Ovary (tissue), 10 donors: ENCODE measurements around the gene CRISP2. TPM values are rescaled to one million over a fixed set of nuclear protein-coding genes. Genes with fewer than 3 reads are reported as not detected.

Experiments
- DNase-seq, 5 donors: peaks; one replicate each; pipeline ENCODE4 v3.0.0-alpha.2; 2019 to 2020
- H3K27ac ChIP-seq, 2 donors: fragments of 200-600 bp; one replicate each; pipeline versions ENCODE4 v1.5.1 to v1.8.0; 2019 to 2022
- H3K27me3 ChIP-seq: fragments of 200-600 bp; one replicate; pipeline ENCODE4 v1.8.0; 2022
- H3K36me3 ChIP-seq: fragments of 200-600 bp; sonication (generic); one replicate; pipeline ENCODE4 v1.5.1; 2019
- H3K4me1 ChIP-seq: one replicate; pipeline ENCODE4 v1.8.1; 2013; ENCODE audit warnings: mild to moderate bottlenecking, moderate library complexity; ENCODE audit not compliant: insufficient read depth
- H3K4me3 ChIP-seq: fragments of 200-600 bp; sonication (generic); one replicate; pipeline ENCODE4 v1.5.1; 2017
- H3K9me3 ChIP-seq, 2 donors: fragments of 200-600 bp in 1 of 2; sonication (generic) in 1 of 2; one replicate each; pipeline versions ENCODE4 v1.5.1 to v1.8.1; 2013 to 2019; ENCODE audit warnings: mild to moderate bottlenecking in 1 of 2, moderate library complexity in 1 of 2
- CTCF ChIP-seq, 3 donors: fragments of 450-650 bp in 2 of 3; fragments of 200-600 bp in 1 of 3; IDR thresholded peaks; one replicate each; pipeline versions ENCODE4 v1.5.1 to v1.8.0; 2016 to 2022; ENCODE audit warnings: antibody characterized with exemption in 3 of 3, mild to moderate bottlenecking in 1 of 3
- EP300 ChIP-seq: sonication (generic); formaldehyde crosslinking; IDR thresholded peaks from one replicate; pipeline ENCODE4 v1.6.1; 2017; ENCODE audit warnings: antibody characterized with exemption
- POLR2A ChIP-seq: fragments of 450-650 bp; IDR thresholded peaks from one replicate; pipeline ENCODE4 v1.6.1; 2017; ENCODE audit warnings: antibody characterized with exemption, mild to moderate bottlenecking, moderate library complexity
- WGBS, 3 donors: extraction: QIAGEN DNeasy Blood & Tissue Kit in 1 of 3; methylation state at CpG; one replicate each; pipeline versions ENCODE4 v1.1.5 to v1.1.7; 2013 to 2017; 5-methylcytosine and 5-hydroxymethylcytosine counted together
- intact Hi-C, 4 donors: fragments of 100-400 bp; cut with DNase I; formaldehyde crosslinking; loops; one replicate each; pipeline versions ENCODE4 v1.11.0 to v1.15.1; 2022 to 2023
- long read RNA-seq, 3 donors: library from polyadenylated mRNA in 2 of 3; unstranded in 2 of 3; transcript quantifications; one replicate each; pipeline ENCODE4 v2.0.0 and lab custom pipeline, GENCODE V29; 2021 to 2026
- polyA plus RNA-seq, 2 donors: library from polyadenylated mRNA; stranded (reverse); fragments of 200-250 nt in 1 of 2; fragments of 350-450 nt in 1 of 2; fragmentation: Illumina TruSeq in 1 of 2; extraction: RNeasy Lipid Tissue Mini Kit (QIAGEN cat#74804) in 1 of 2; gene quantifications; one replicate each; pipeline ENCODE4 v1.2.3, GENCODE V29; 2013 to 2014
- total RNA-seq, 7 donors: library from RNA; depleted of rRNA in 2 of 7; stranded (reverse); fragments of >200 nt in 2 of 7; fragmentation: NEBNext Ultra II Directional in 3 of 7; extraction: Animal tissue kit (Norgen Biotek cat#: 25700) in 3 of 7; gene quantifications; one replicate each; pipeline versions ENCODE4 v1.1.0 to v1.2.4, GENCODE V29; 2016 to 2023
- donor health status: DM: no; HTN: no; CAD: no; lungs with moderate emphysema.
- donor health status: DM: no; HTN: no; CAD: no.
- donor health status: Bipolar disorder and iron deficiency.
- donor health status: DM: yes; HTN: yes; CAD: no.
- donor health status: DM: no; HTN: no; CAD: no.
- donor health status: DM: yes; HTN: yes; CAD: no.

Gene CRISP2
- total RNA-seq (10 to 100 TPM in 1 of 7 donors, under 1 TPM in 2, not detected in 4; 0.64 to 24.1 (median 0.72) TPM), polyA plus RNA-seq (under 1 TPM in 1 of 2 donors, not detected in 1; 0.06 TPM)
- long read RNA-seq, donor 1: 0 reads
- long read RNA-seq, donor 2: 0 reads
- long read RNA-seq, donor 3: 0 reads

- TF ChIP-seq EP300 (no peak), CTCF (IDR thresholded peaks at IDR 0.05) (no peak), POLR2A (no peak)
- WGBS, 3 donors: 26 to 47% (median 38%) methylated on average over 25 to 26 of the region's 26 CpGs
These were observed at the start of gene CRISP2 for GRCh38 chr6:49713346-49713745. CRISP2 (minus strand) TSS chr6:49713543; CDS start chr6:49709196, 4,347 bp downstream.

GRCh38 chr6:49744259-49744658, 30.9 kb upstream of the CRISP2 start, which contains the start of gene CRISP3:
CRISP3 (minus strand) TSS chr6:49744388; CDS start chr6:49744367, 21 bp downstream.
- no peak within 1 kb of the TSS for H3K27ac ChIP-seq
- no peak for DNase-seq
- intact Hi-C loops: no loop called here
- TF ChIP-seq POLR2A: no peak
- TF ChIP-seq CTCF (IDR thresholded peaks at IDR 0.05): no peak
- no peak for TF ChIP-seq EP300
- no peaks in the 10 kb centered on the region for H3K36me3 ChIP-seq
- 44 to 63% (median 48%) methylated on average over 1 of the region's 1 CpG for WGBS, 3 donors
- H3K4me3 ChIP-seq: no peak within 1 kb of the TSS
- no peaks in the 10 kb centered on the region for H3K9me3 ChIP-seq
- no peaks in the 10 kb centered on the region for H3K27me3 ChIP-seq
- no peaks in the 10 kb centered on the region for H3K4me1 ChIP-seq

More at GRCh38 chr6:49713346-49713745, at the start of gene CRISP2:
- Histone ChIP-seq H3K27me3 (no peaks in the 10 kb centered on the region), H3K4me3 (no peak within 1 kb of the TSS), H3K4me1 (no peaks in the 10 kb centered on the region), H3K36me3 (no peaks in the 10 kb centered on the region), H3K27ac (no peak within 1 kb of the TSS), H3K9me3 (no peaks in the 10 kb centered on the region)
- intact Hi-C loops: no loop called here
- DNase-seq: peak in 1 of 5 donors; percentile 21

- DNase-seq: no peak
- WGBS, 3 donors: 51 to 60% (median 58%) methylated on average over 4 of the region's 4 CpGs
- Histone ChIP-seq H3K27me3 (no peaks in the 10 kb centered on the region), H3K4me3 (no peak overlapping the region), H3K27ac (no peak overlapping the region), H3K9me3 (no peaks in the 10 kb centered on the region), H3K4me1 (no peaks in the 10 kb centered on the region), H3K36me3 (no peaks in the 10 kb centered on the region)
- intact Hi-C loops: no loop called here
- TF ChIP-seq POLR2A (no peak), EP300 (no peak), CTCF (IDR thresholded peaks at IDR 0.05) (no peak)
These were observed 30.1 kb upstream of the CRISP2 start for GRCh38 chr6:49743429-49743828.

- no peak overlapping the region for H3K27ac ChIP-seq
- no peaks in the 10 kb centered on the region for H3K36me3 ChIP-seq
- no peak for TF ChIP-seq EP300
- WGBS, 3 donors: 82 to 89% (median 84%) methylated on average over 2 of the region's 2 CpGs
- no peak for DNase-seq
- no peak overlapping the region for H3K4me3 ChIP-seq
- no peaks in the 10 kb centered on the region for H3K27me3 ChIP-seq
- H3K9me3 ChIP-seq: no peaks in the 10 kb centered on the region
- no peaks in the 10 kb centered on the region for H3K4me1 ChIP-seq
- intact Hi-C loops: no loop called here
These were observed 26.1 kb upstream of the CRISP2 start for GRCh38 chr6:49739423-49739822.

- TF ChIP-seq POLR2A (no peak), CTCF (IDR thresholded peaks at IDR 0.05) (no peak), EP300 (no peak)
- 63 to 68% (median 68%) methylated on average over 4 of the region's 4 CpGs for WGBS, 3 donors
- DNase-seq: no peak
- no peaks in the 10 kb centered on the region for H3K36me3 ChIP-seq
- intact Hi-C loops: no loop called here
- H3K27me3 ChIP-seq: no peaks in the 10 kb centered on the region
- H3K27ac ChIP-seq: no peak overlapping the region
- no peaks in the 10 kb centered on the region for H3K9me3 ChIP-seq
- H3K4me1 ChIP-seq: no peaks in the 10 kb centered on the region
- no peak overlapping the region for H3K4me3 ChIP-seq
These were observed 22.7 kb upstream of the CRISP2 start for GRCh38 chr6:49736017-49736508.
